Neural progenitor cell (in vitro differentiated cells): Measurements from ENCODE around the gene ADAMTSL1. TPM values are rescaled to one million over a fixed set of nuclear protein-coding genes. Genes with fewer than 3 reads are reported as not detected.

Experiments used
- DNase-seq: peaks from one replicate; pipeline ENCODE4 v3.0.0-alpha.2; 2016; ENCODE audit warnings: low spot score
- H2AFZ ChIP-seq: fragments of 200-600 bp; sonication (generic); replicated peaks from 2 replicates; pipeline ENCODE4 v1.6.1; 2016; ENCODE audit warnings: antibody characterized with exemption
- H3F3A ChIP-seq: fragments of 200-600 bp; sonication (generic); 2 replicates; pipeline ENCODE4 v1.6.1; 2016; ENCODE audit warnings: antibody characterized with exemption, low read depth
- H3K27ac ChIP-seq: fragments of 200-600 bp; sonication (generic); 2 replicates; pipeline ENCODE4 v1.5.1; 2016; ENCODE audit warnings: mild to moderate bottlenecking
- H3K27me3 ChIP-seq: fragments of 200-600 bp; sonication (generic); 2 replicates; pipeline ENCODE4 v1.6.1; 2016; ENCODE audit warnings: mild to moderate bottlenecking, moderate library complexity
- H3K36me3 ChIP-seq: fragments of 200-600 bp; sonication (generic); 2 replicates; pipeline ENCODE4 v1.5.1; 2016
- H3K4me1 ChIP-seq: fragments of 200-600 bp; sonication (generic); 2 replicates; pipeline ENCODE4 v1.6.1; 2016; ENCODE audit warnings: mixed run types
- H3K4me2 ChIP-seq: fragments of 200-600 bp; sonication (generic); 2 replicates; pipeline ENCODE4 v1.6.1; 2016
- H3K4me3 ChIP-seq: fragments of 200-600 bp; sonication (generic); 2 replicates; pipeline ENCODE4 v1.5.1; 2016
- H3K79me2 ChIP-seq: fragments of 200-600 bp; sonication (generic); 2 replicates; pipeline ENCODE4 v1.6.1; 2016; ENCODE audit warnings: low read depth
- H3K9ac ChIP-seq: fragments of 200-600 bp; sonication (generic); 2 replicates; pipeline ENCODE4 v1.6.1; 2016
- H3K9me3 ChIP-seq: fragments of 200-600 bp; sonication (generic); 2 replicates; pipeline ENCODE4 v1.5.1; 2016; ENCODE audit warnings: low read depth
- H4K20me1 ChIP-seq: fragments of 200-600 bp; sonication (generic); 2 replicates; pipeline ENCODE4 v1.6.1; 2016; ENCODE audit warnings: low read depth
- H3K27ac Mint-ChIP-seq: 3 replicates; pipeline ENCODE4 v1.8.0; 2021; ENCODE audit warnings: mixed read lengths
- H3K27me3 Mint-ChIP-seq: 2 replicates; pipeline ENCODE4 v1.8.0; 2022; ENCODE audit warnings: low read depth, mild to moderate bottlenecking, inconsistent platforms, moderate library complexity, mixed read lengths; ENCODE audit not compliant: insufficient read depth
- H3K36me3 Mint-ChIP-seq: 3 replicates; pipeline ENCODE4 v1.8.0; 2021; ENCODE audit warnings: mixed read lengths
- H3K4me1 Mint-ChIP-seq: 3 replicates; pipeline ENCODE4 v1.8.0; 2021; ENCODE audit warnings: mixed read lengths
- H3K4me3 Mint-ChIP-seq: 3 replicates; pipeline ENCODE4 v1.8.0; 2021; ENCODE audit warnings: mild to moderate bottlenecking, moderate library complexity, mixed read lengths
- H3K9me3 Mint-ChIP-seq: 3 replicates; pipeline ENCODE4 v1.8.0; 2020; ENCODE audit warnings: mixed read lengths
- CTCF ChIP-seq: fragments of 200-600 bp; sonication (generic); IDR thresholded peaks from 2 replicates; pipeline ENCODE4 v1.5.1; 2017; ENCODE audit warnings: antibody characterized with exemption, mild to moderate bottlenecking
- EZH2 ChIP-seq: fragments of 200-600 bp; sonication (generic); IDR thresholded peaks from 2 replicates; pipeline ENCODE4 v1.6.1; 2017; ENCODE audit warnings: antibody characterized with exemption, mild to moderate bottlenecking, moderate library complexity
- EZH2phosphoT487 ChIP-seq: fragments of 200-600 bp; sonication (generic); IDR thresholded peaks from 2 replicates; pipeline ENCODE4 v1.6.1; 2017; ENCODE audit warnings: antibody characterized with exemption
- total RNA-seq: library from RNA; depleted of rRNA; stranded (reverse); fragments of >200 nt; gene quantifications from 2 replicates; pipeline ENCODE4 v1.2.3, GENCODE V29; 2015; ENCODE audit warnings: low replicate concordance

ADAMTSL1 gene
- total RNA-seq, 1 donor from 2014 or later = 0.73 TPM

GRCh38 chr9:18896531-18897179 is 422.7 kb downstream of the ADAMTSL1 start:
- Mint-ChIP-seq H3K4me1 (no peaks in the 10 kb centered on the region), H3K27ac (no peak overlapping the region), H3K9me3 (peaks cover 35% of the 10 kb centered on the region), H3K36me3 (no peaks in the 10 kb centered on the region), H3K27me3 (peaks cover 3% of the 10 kb centered on the region), H3K4me3 (no peak overlapping the region)
- no peak overlapping the region for H3K4me2 ChIP-seq
- no peak overlapping the region for H3K27ac ChIP-seq
- peaks cover 3% of the 10 kb centered on the region for H3K9me3 ChIP-seq
- TF ChIP-seq CTCF (no peak), EZH2phosphoT487 (no peak), EZH2 (no peak)
- no peaks in the 10 kb centered on the region for H3K27me3 ChIP-seq
- H3K4me1 ChIP-seq = no peaks in the 10 kb centered on the region
- DNase-seq = no peak
- H3K9ac ChIP-seq = no peak overlapping the region
- no peaks in the 10 kb centered on the region for H3F3A ChIP-seq
- no peak overlapping the region for H3K4me3 ChIP-seq
- H3K79me2 ChIP-seq = no peaks in the 10 kb centered on the region
- no peaks in the 10 kb centered on the region for H4K20me1 ChIP-seq
- H3K36me3 ChIP-seq = no peaks in the 10 kb centered on the region
- H2AFZ ChIP-seq = no peak overlapping the region

DNA sequence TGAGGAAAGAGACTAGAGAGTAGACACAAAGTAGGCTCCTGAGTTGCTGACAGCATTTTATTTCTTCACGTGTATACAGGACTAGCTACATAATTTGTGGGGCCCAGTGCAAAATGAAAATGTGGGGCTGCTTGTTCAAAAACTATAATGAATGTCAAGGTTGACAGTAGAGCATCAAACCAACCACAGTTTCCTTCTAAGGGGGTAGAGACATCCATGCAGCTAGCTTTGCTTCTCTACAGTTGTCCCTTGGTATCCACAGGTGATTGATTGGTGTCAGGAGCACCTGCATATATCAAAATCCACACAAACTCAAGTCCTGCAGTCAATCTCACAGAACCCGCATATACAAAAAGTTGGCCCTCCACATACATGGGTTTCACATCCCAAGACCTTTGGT is 429.5 kb downstream of the ADAMTSL1 start:
- TF ChIP-seq EZH2phosphoT487 = no peak
- no peak for TF ChIP-seq EZH2
- TF ChIP-seq CTCF = no peak

GRCh38 chr9:18905028-18905882 is 431.3 kb downstream of the ADAMTSL1 start:
- H3K4me3 ChIP-seq = no peak overlapping the region
- no peaks in the 10 kb centered on the region for H3K79me2 ChIP-seq
- no peak overlapping the region for H3K4me3 Mint-ChIP-seq
- H4K20me1 ChIP-seq = no peaks in the 10 kb centered on the region
- TF ChIP-seq EZH2 (no peak), CTCF (no peak), EZH2phosphoT487 (no peak)
- peaks cover 8% of the 10 kb centered on the region for H3F3A ChIP-seq
- no peak overlapping the region for H2AFZ ChIP-seq
- no peak overlapping the region for H3K27ac Mint-ChIP-seq
- no peak overlapping the region for H3K9ac ChIP-seq
- H3K27me3 Mint-ChIP-seq = peaks cover 6% of the 10 kb centered on the region
- H3K9me3 Mint-ChIP-seq = peaks cover 14% of the 10 kb centered on the region
- no peaks in the 10 kb centered on the region for H3K27me3 ChIP-seq
- H3K4me1 ChIP-seq = peaks cover 21% of the 10 kb centered on the region
- peak overlapping the region; percentile 80 for H3K27ac ChIP-seq
- no peaks in the 10 kb centered on the region for H3K36me3 ChIP-seq
- H3K9me3 ChIP-seq = peaks cover 3% of the 10 kb centered on the region
- peaks cover 27% of the 10 kb centered on the region for H3K4me1 Mint-ChIP-seq
- H3K4me2 ChIP-seq = peak overlapping the region; percentile 22
- DNase-seq = no peak
- H3K36me3 Mint-ChIP-seq = no peaks in the 10 kb centered on the region

More for the DNA sequence above, 429.5 kb downstream of the ADAMTSL1 start:
- Histone ChIP-seq H3K4me3 (no peak overlapping the region), H3F3A (peaks cover 8% of the 10 kb centered on the region), H4K20me1 (no peaks in the 10 kb centered on the region), H3K79me2 (no peaks in the 10 kb centered on the region), H3K4me2 (no peak overlapping the region), H3K36me3 (no peaks in the 10 kb centered on the region), H3K27me3 (no peaks in the 10 kb centered on the region), H3K27ac (no peak overlapping the region), H3K9ac (no peak overlapping the region), H3K9me3 (peaks cover 3% of the 10 kb centered on the region), H2AFZ (no peak overlapping the region), H3K4me1 (peaks cover 11% of the 10 kb centered on the region)
- peaks cover 24% of the 10 kb centered on the region for H3K9me3 Mint-ChIP-seq
- peaks cover 25% of the 10 kb centered on the region for H3K4me1 Mint-ChIP-seq
- no peak overlapping the region for H3K27ac Mint-ChIP-seq
- no peak overlapping the region for H3K4me3 Mint-ChIP-seq
- H3K27me3 Mint-ChIP-seq = peaks cover 6% of the 10 kb centered on the region
- no peaks in the 10 kb centered on the region for H3K36me3 Mint-ChIP-seq
- DNase-seq = no peak
